GM12878 (cell line): ENCODE results near the gene ATG9A. TPM values are rescaled to one million over a fixed set of nuclear protein-coding genes. Genes with fewer than 3 reads are reported as not detected.

Experiments
- ATAC-seq: fragments of 200-7000 bp; cut with Tn5 transposase; 3 replicates; pipeline ENCODE4 v1.9.1; 2020; ENCODE audit warnings: mild to moderate bottlenecking, moderate library complexity
- BruUV-seq: library from RNA; stranded (reverse); fragments of 400-500 nt; replicated peaks from 2 replicates; lab custom pipeline; 2021; lab: Mats Ljungman, UMichigan
- CTCF ChIA-PET: fragments of 300-600 bp; sonication (Branson Sonifier 250); formaldehyde crosslinking; extraction: SDS; loops from one replicate; lab custom pipeline; 2021; ENCODE audit warnings: inconsistent platforms; lab: Yijun Ruan, JAX
- POLR2A ChIA-PET: fragments of 350-600 bp; formaldehyde crosslinking; extraction: SDS; loops from one replicate; lab custom pipeline; 2021; ENCODE audit warnings: inconsistent platforms; lab: Charles Lee
- RAD21 ChIA-PET: fragments of 300-600 bp; sonication (Branson Sonifier 250); formaldehyde crosslinking; loops from one replicate; lab custom pipeline; 2023; ENCODE audit warnings: antibody characterized with exemption; ENCODE audit not compliant: unreplicated experiment; lab: Charles Lee
- SMC1A ChIA-PET: fragments of 300-600 bp; sonication (Branson Sonifier 250); formaldehyde crosslinking; loops from one replicate; lab custom pipeline; 2023; ENCODE audit not compliant: unreplicated experiment, uncharacterized antibody; lab: Charles Lee
- DNase-seq: peaks from one replicate; pipeline ENCODE4 v3.0.0-alpha.2; 2011; ENCODE audit warnings: low read depth, low spot score
- FAIRE-seq: peaks from 3 replicates; lab custom pipeline; 2011; peaks lifted over from hg19 to GRCh38; lab: Jason Lieb, UNC
- H2AFZ ChIP-seq: 2 replicates; pipeline ENCODE4 v1.6.0; 2011; ENCODE audit warnings: low read depth, low read length, control low read depth; ENCODE audit not compliant: control insufficient read depth
- H3K27ac ChIP-seq: 2 replicates; pipeline ENCODE4 v1.5.1; 2011; ENCODE audit warnings: control low read depth; ENCODE audit not compliant: control insufficient read depth, insufficient read depth
- H3K27me3 ChIP-seq, 2 experiments: replicated peaks in 1 of 2; 2 replicates each; pipeline versions ENCODE4 v1.6.0 to v1.6.1; 2011; ENCODE audit warnings: low read length in 1 of 2; ENCODE audit not compliant: control insufficient read depth in 2 of 2, insufficient read depth in 2 of 2
- H3K36me3 ChIP-seq, 2 experiments: 2 replicates each; pipeline ENCODE4 v1.5.1; 2011; ENCODE audit warnings: low read length in 1 of 2; ENCODE audit not compliant: control insufficient read depth in 2 of 2, insufficient read depth in 2 of 2
- H3K4me1 ChIP-seq: 2 replicates; pipeline ENCODE4 v1.6.1; 2011; ENCODE audit warnings: mild to moderate bottlenecking, low read length, moderate library complexity, mixed read lengths; ENCODE audit not compliant: control insufficient read depth, insufficient read depth
- H3K4me2 ChIP-seq: 2 replicates; pipeline ENCODE4 v1.6.0; 2011; ENCODE audit warnings: control low read depth; ENCODE audit not compliant: control insufficient read depth, insufficient read depth
- H3K4me3 ChIP-seq: fragments of 200-600 bp; sonication (generic); 2 replicates; pipeline ENCODE4 v1.5.1; 2016
- H3K79me2 ChIP-seq: 2 replicates; pipeline ENCODE4 v1.6.0; 2011; ENCODE audit warnings: low read length; ENCODE audit not compliant: control insufficient read depth, insufficient read depth
- H3K9ac ChIP-seq: 2 replicates; pipeline ENCODE4 v1.8.0; 2011; ENCODE audit warnings: low read length, control low read depth, mixed read lengths; ENCODE audit not compliant: control insufficient read depth, insufficient read depth
- H3K9me3 ChIP-seq: replicated peaks from 3 replicates; pipeline ENCODE4 v1.5.1; 2011; ENCODE audit warnings: mild to moderate bottlenecking, low read length; ENCODE audit not compliant: control insufficient read depth, insufficient read depth
- H4K20me1 ChIP-seq: 2 replicates; pipeline ENCODE4 v1.6.0; 2011; ENCODE audit not compliant: control insufficient read depth, insufficient read depth
- E2F4 ChIP-seq: IDR thresholded peaks from 2 replicates; pipeline ENCODE4 v1.6.1; 2012; ENCODE audit warnings: low read depth, low read length, improper control_type of control experiment
- FOXK2 ChIP-seq: fragments of 450-650 bp; IDR thresholded peaks from 2 replicates; pipeline ENCODE4 v1.6.1; 2017; ENCODE audit warnings: mild to moderate bottlenecking, moderate library complexity
- JUNB ChIP-seq: IDR thresholded peaks from 2 replicates; pipeline ENCODE4 v1.6.1; 2016; ENCODE audit warnings: antibody characterized with exemption, mild to moderate bottlenecking
- MTA2 ChIP-seq: fragments of 450-650 bp; IDR thresholded peaks from 2 replicates; pipeline ENCODE4 v1.6.1; 2016; ENCODE audit warnings: low read depth, mild to moderate bottlenecking, moderate library complexity
- NR2C2 ChIP-seq: IDR thresholded peaks from 2 replicates; pipeline ENCODE4 v1.6.1; 2011; ENCODE audit warnings: borderline replicate concordance, low read depth; ENCODE audit not compliant: control insufficient read depth, insufficient read length
- PRDM15 ChIP-seq: fragments of 450-650 bp; formaldehyde crosslinking; IDR thresholded peaks from 2 replicates; pipeline ENCODE4 v1.4.0; 2020; ENCODE audit warnings: mild to moderate bottlenecking, moderate library complexity
- SMAD1 ChIP-seq: fragments of 450-650 bp; IDR thresholded peaks from 2 replicates; pipeline ENCODE4 v1.6.1; 2018; ENCODE audit warnings: mild to moderate bottlenecking, low read depth; ENCODE audit not compliant: partially characterized antibody
- SMC3 ChIP-seq: IDR thresholded peaks from 2 replicates; pipeline ENCODE4 v1.6.1; 2011; ENCODE audit warnings: low read length, improper control_type of control experiment, borderline replicate concordance
- SP1 ChIP-seq: IDR thresholded peaks from one replicate; pipeline ENCODE4 v1.6.1; 2011; ENCODE audit warnings: low read depth, low read length
- SRF ChIP-seq, 2 experiments: IDR thresholded peaks; 2 replicates each; pipeline ENCODE4 v1.6.1; 2011; ENCODE audit warnings: low read depth in 2 of 2, low read length in 2 of 2, mild to moderate bottlenecking in 1 of 2, moderate library complexity in 1 of 2
- YY1 ChIP-seq: IDR thresholded peaks from 2 replicates; pipeline ENCODE4 v1.6.1; 2011; ENCODE audit warnings: low read depth, mild to moderate bottlenecking, low read length
- ZNF687 ChIP-seq: fragments of 450-650 bp; IDR thresholded peaks from 2 replicates; pipeline ENCODE4 v1.6.1; 2017; ENCODE audit warnings: mild to moderate bottlenecking, moderate library complexity
- WGBS: methylation state at CpG from one replicate; pipeline ENCODE4 v1.1.6; 2016; ENCODE audit warnings: low lambda C conversion rate; ENCODE audit not compliant: insufficient replicate concordance, insufficient coverage; ENCODE audit errors: missing lambda C conversion rate; 5-methylcytosine and 5-hydroxymethylcytosine counted together
- in situ Hi-C: fragments of 300-500 bp; cut with MboI; formaldehyde crosslinking; loops from 9 replicates; pipeline ENCODE4 v1.14.3; 2018; ENCODE audit warnings: mixed read lengths
- intact Hi-C: fragments of 100-400 bp; cut with micrococcal nuclease; formaldehyde crosslinking; loops from one replicate; pipeline ENCODE4 v1.14.2; 2022; ENCODE audit not compliant: unreplicated experiment
- polyA plus RNA-seq, 11 experiments: library from polyadenylated mRNA; depleted of rRNA in 4 of 11; unstranded in 6 of 11; stranded (reverse) in 5 of 11; fragments of >200 nt; fragmentation: Nextera tagmentation in 4 of 11; fragmentation: Illumina TruSeq in 1 of 11; extraction: Ambion mirVana in 4 of 11; extraction: Trizol in 1 of 11; gene quantifications; 1 replicate in 1 of 11; 2 replicates in 10 of 11; pipeline versions ENCODE4 v1.2.1 to v1.2.3, GENCODE V29; 2011 to 2016; ENCODE audit warnings: inconsistent platforms in 2 of 11, missing spikeins in 2 of 11, low read depth in 1 of 11
- total RNA-seq, 4 experiments: library from RNA; depleted of rRNA in 3 of 4; stranded (reverse); fragments of >200 nt in 3 of 4; fragmentation: Illumina TruSeq in 1 of 4; extraction: Trizol in 1 of 4; gene quantifications; 2 replicates each; pipeline versions ENCODE4 v1.2.1 to v1.2.3, GENCODE V29; 2013 to 2021

ATG9A gene
- total and polyA plus RNA-seq, 10 of the 15 experiments (the other 5 are each of a cell fraction or from before 2014, with no cell fraction given) = 0.16 to 37.5 (median 14.6) TPM; not detected in 1

- DNase-seq = peak; percentile 39
- BruUV-seq = TSS peak; percentile 70
- POLR2A ChIA-PET = interaction anchor here (0.6 to 7.0 kb wide), 11 partner anchors 8 to 384 kb away, joined by 3 to 160 read pairs (median 10); partner anchors contain the start of genes ANKZF1, ATG9A, CNPPD1 and DNPEP
- H4K20me1 ChIP-seq = no peaks in the 10 kb centered on the region
- H3K27me3 ChIP-seq = no peaks in the 10 kb centered on the region
- intact Hi-C loops (loop anchor here (5.0 kb wide), 3 partner anchors 71 to 319 kb away; partner anchors contain the start of genes CNPPD1, RETREG2, STK11IP and ZFAND2B), in situ Hi-C loops (no loop called here)
- H2AFZ ChIP-seq = peak overlapping the region; percentile 98
- peak overlapping the region; percentile 71; the same call in 1 of the 2 replicates for H3K4me3 ChIP-seq
- H3K36me3 ChIP-seq = no peaks in the 10 kb centered on the region; a peak in 1 of 4 replicates
- H3K27ac ChIP-seq = peak overlapping the region; percentile 90
- H3K4me1 ChIP-seq = peaks cover 26% of the 10 kb centered on the region
- RAD21 ChIA-PET = interaction anchor here (0.6 to 5.9 kb wide), 14 partner anchors 11 to 384 kb away, joined by 3 to 78 read pairs (median 4); partner anchors contain the start of genes ABCB6, CNPPD1, GLB1L and STK16
- peak; percentile 94 for FAIRE-seq
- CTCF ChIA-PET = interaction anchor here (0.7 to 13.5 kb wide), 21 partner anchors 8 to 248 kb away, joined by 3 to 257 read pairs (median 9); partner anchors contain the start of genes ANKZF1, ATG9A, CNPPD1 and DNPEP
- SMC1A ChIA-PET = interaction anchor here (0.6 to 8.8 kb wide), 11 partner anchors 9 to 146 kb away, joined by 3 to 98 read pairs (median 4); partner anchors contain the start of genes CNPPD1, GLB1L, STK16 and TUBA4A
- peak overlapping the region; percentile 72 for H3K9ac ChIP-seq
- peak; percentile 52 for ATAC-seq
- H3K79me2 ChIP-seq = peaks cover 6% of the 10 kb centered on the region
- 3% methylated on average over 25 of the region's 25 CpGs for WGBS
- peak overlapping the region; percentile 95 for H3K4me2 ChIP-seq
- no peaks in the 10 kb centered on the region for H3K9me3 ChIP-seq
- TF ChIP-seq PRDM15 (CRISPR knock-in tag) = no peak
- no peak; the same call in 1 of the 2 replicates for TF ChIP-seq JUNB
- no peak for TF ChIP-seq ZNF687
- no peak for TF ChIP-seq FOXK2
- no peak for TF ChIP-seq NR2C2
- TF ChIP-seq E2F4 = no peak
- peak; percentile 62; the same call in 1 of the 2 replicates for TF ChIP-seq MTA2
- no peak for TF ChIP-seq SRF (IDR thresholded peaks at IDR 0.05; ENCODE audit: low read depth in 2 of 2, low read length in 2 of 2)
- peak; percentile 78 for TF ChIP-seq YY1
- no peak for TF ChIP-seq SMAD1
- no peak for TF ChIP-seq SP1
- peak; percentile 56; the same call in 1 of the 2 replicates for TF ChIP-seq SMC3
These were observed 48.5 kb upstream of the ATG9A start for GRCh38 chr2:219277703-219278654.
